T47D (cell line): ENCODE results near the gene MINPP1.
A peak's percentile ranks its signal among the peaks of the same experiment; 100 is the strongest.

Experiments
- DNase-seq, 2 experiments: peaks; one replicate each; pipeline versions ENCODE4 v3.0.0 to v3.0.0-alpha.2; 2011 to 2012; ENCODE audit warnings: low read depth in 1 of 2, low spot score in 1 of 2
- JUND ChIP-seq: IDR thresholded peaks from 2 replicates; pipeline ENCODE4 v1.6.1; 2012; ENCODE audit warnings: low read depth
- in situ Hi-C: cut with HindIII; loops from 2 replicates; pipeline ENCODE4 v1.10.0; 2016; ENCODE audit warnings: low sequenced_read_pairs, low pct_unique_long_range_greater_than_20kb

The MINPP1 gene

GRCh38 chr10:87538092-87539015 is 33.7 kb downstream of the MINPP1 start:
- in situ Hi-C loops, result no loop called here
- DNase-seq, result no peak
- no peak for TF ChIP-seq JUND

GRCh38 chr10:87541114-87541513 is 36.4 kb downstream of the MINPP1 start:
- no peak for DNase-seq
- TF ChIP-seq JUND, result no peak
- in situ Hi-C loops, result no loop called here

GRCh38 chr10:87544721-87545120 is 40.0 kb downstream of the MINPP1 start:
- no peak for DNase-seq
- in situ Hi-C loops, result no loop called here
- no peak for TF ChIP-seq JUND

- no peak for DNase-seq
- TF ChIP-seq JUND, result no peak
- in situ Hi-C loops, result no loop called here
Measured at GRCh38 chr10:87545783-87546182, 41.1 kb downstream of the MINPP1 start.

- TF ChIP-seq JUND, result no peak
- in situ Hi-C loops, result no loop called here
- no peak for DNase-seq
Measured at GRCh38 chr10:87546210-87546609, 41.5 kb downstream of the MINPP1 start.

- no peak for TF ChIP-seq JUND
- DNase-seq, result no peak
- in situ Hi-C loops, result no loop called here
Measured at GRCh38 chr10:87546971-87547413, 42.3 kb downstream of the MINPP1 start.

GRCh38 chr10:87547734-87548311 is 43.1 kb downstream of the MINPP1 start:
- TF ChIP-seq JUND, result no peak
- in situ Hi-C loops, result no loop called here
- DNase-seq, result no peak

- DNase-seq, result peak in 1 of 2 experiments; percentile 58
- no peak for TF ChIP-seq JUND
- in situ Hi-C loops, result no loop called here
Measured at GRCh38 chr10:87550741-87551140, 46.0 kb downstream of the MINPP1 start.

- no peak for TF ChIP-seq JUND
- in situ Hi-C loops, result no loop called here
- DNase-seq, result no peak
Measured at GRCh38 chr10:87551326-87551725, 46.6 kb downstream of the MINPP1 start.

GRCh38 chr10:87552248-87552929 is 47.7 kb downstream of the MINPP1 start:
- in situ Hi-C loops, result no loop called here

GRCh38 chr10:87557409-87557808 is 52.7 kb downstream of the MINPP1 start:
- no peak for TF ChIP-seq JUND
- in situ Hi-C loops, result no loop called here
- DNase-seq, result no peak

More at GRCh38 chr10:87552248-87552929, 47.7 kb downstream of the MINPP1 start:
- TF ChIP-seq JUND, result no peak
- DNase-seq, result no peak

- no peak for DNase-seq
- TF ChIP-seq JUND, result no peak
- in situ Hi-C loops, result no loop called here
Measured at GRCh38 chr10:87558333-87558732, 53.6 kb downstream of the MINPP1 start.

GRCh38 chr10:87559392-87559791 is 54.7 kb downstream of the MINPP1 start:
- in situ Hi-C loops, result no loop called here
- DNase-seq, result no peak
- TF ChIP-seq JUND, result no peak
